HG03095 (cell line): Measurements from ENCODE around the gene BSCL2.
"Not testable (repeated sequence)": the region's sequence is repeated elsewhere in the genome, so short reads cannot be mapped to it uniquely, and the experiment has no call there.

Experiments
- ATAC-seq: cut with Tn5 transposase; IDR thresholded peaks from one replicate; pipeline ENCODE4 v1.9.1; 2021; ENCODE audit warnings: moderate library complexity; ENCODE audit not compliant: unreplicated experiment

Gene BSCL2

DNA sequence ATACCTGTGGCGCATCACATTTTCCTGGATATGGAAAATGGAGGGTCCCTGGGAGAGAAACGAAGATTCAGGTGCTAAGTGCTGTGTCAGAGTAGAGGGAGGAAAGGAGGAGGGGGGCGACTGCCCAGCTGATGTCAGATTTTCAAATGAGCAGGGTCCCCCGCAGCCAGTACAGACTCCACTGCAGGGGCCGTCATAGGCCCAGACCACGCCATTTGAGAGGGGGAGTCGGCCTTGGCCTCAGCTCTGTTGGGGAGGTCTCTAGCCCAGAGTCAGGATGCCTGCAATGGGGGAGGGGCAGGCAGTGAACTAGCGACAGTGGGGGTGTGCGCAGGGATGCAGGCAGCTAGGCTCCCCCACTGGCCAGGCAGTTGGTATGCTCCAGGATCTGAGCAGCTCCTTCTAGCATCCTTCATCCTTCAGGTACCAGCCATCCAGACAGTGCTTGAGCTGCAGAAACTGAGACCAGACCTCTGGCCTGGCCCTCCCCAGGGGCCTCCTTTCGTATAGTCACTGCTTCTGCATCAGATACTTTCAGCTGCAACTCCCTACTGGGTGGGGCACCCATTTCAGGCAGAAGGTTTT is at the start of gene BSCL2, which contains the start of gene GNG3:
Gene BSCL2 (minus strand): TSS at position 148 of the 585 bp plus-strand sequence. CDS start 229 bp downstream, outside the sequence.
Gene GNG3 (plus strand): TSS at position 400 of the 585 bp plus-strand sequence. CDS start 620 bp downstream, outside the sequence.
- no peak for ATAC-seq

DNA sequence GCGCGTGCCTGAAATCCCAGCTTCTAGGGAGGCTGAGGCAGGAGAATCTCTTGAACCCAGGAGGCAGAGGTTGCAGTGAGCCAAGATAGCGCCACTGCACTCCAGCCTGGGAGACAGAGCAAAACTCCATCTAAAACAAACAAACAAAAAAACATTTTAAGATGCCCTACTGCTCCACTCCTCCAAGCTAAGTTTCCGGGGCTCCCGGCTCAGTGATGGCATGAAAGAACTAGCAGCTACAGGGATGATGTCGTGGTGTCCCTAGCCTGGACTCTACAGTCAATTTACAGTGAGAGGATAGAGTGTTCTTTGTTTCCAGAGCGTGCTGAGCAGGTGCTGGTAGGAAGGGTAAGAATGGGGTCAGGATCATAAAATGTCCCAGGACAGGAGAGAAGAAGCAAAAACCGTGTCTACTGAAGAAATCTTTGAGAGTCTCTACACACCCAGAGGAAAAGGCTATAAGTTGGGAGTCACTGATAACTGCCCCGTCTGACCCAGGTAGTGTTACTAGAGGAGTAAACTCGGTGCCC is 47.9 kb upstream of the BSCL2 start:
- no peak for ATAC-seq

DNA sequence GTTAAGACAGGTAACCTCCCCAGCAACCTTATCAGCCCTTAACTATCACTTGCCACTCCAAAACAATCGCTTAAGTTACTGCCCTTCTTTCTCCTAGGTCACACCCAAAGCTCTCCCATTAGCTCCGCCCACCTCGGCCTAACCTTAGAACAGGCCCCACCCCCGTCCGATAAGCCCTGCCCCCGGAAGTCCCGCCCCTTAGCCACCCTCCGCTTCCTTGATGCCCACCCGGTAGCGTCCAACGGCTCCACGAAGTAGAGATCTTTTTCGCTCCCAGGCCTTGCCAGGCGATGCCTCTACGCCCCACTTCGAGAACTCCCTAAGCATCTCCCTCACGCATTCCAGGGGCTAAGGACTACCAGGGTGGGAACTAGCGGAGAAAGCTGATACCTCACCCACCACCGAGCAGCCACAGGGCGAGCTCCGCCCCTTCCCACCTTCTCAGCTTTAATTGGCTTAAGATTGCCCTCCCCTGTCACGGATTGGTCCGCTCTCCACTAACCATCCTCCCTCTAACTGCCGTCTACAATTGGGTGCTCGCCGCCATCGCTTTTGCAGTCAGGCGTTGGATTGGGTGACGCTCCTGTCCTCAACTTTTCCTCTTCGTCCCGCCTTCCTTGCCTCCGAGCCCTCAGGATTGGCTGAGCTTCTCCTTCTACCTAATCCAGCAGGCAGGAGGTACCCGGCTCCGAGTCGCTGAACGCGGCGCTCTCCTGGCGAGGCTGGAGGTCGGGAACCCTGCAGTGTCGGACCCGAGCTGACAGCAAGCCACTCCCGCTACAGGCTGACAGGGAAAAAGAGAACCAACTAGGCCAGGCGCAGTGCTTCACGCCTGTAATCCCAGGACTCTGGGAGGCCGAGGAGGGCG is 46.7 kb upstream of the BSCL2 start, which contains the start of gene ZBTB3:
Gene ZBTB3 (minus strand): TSS at position 425 of the 868 bp plus-strand sequence. CDS start 496 bp downstream, outside the sequence.
- peak; percentile 90 for ATAC-seq

DNA sequence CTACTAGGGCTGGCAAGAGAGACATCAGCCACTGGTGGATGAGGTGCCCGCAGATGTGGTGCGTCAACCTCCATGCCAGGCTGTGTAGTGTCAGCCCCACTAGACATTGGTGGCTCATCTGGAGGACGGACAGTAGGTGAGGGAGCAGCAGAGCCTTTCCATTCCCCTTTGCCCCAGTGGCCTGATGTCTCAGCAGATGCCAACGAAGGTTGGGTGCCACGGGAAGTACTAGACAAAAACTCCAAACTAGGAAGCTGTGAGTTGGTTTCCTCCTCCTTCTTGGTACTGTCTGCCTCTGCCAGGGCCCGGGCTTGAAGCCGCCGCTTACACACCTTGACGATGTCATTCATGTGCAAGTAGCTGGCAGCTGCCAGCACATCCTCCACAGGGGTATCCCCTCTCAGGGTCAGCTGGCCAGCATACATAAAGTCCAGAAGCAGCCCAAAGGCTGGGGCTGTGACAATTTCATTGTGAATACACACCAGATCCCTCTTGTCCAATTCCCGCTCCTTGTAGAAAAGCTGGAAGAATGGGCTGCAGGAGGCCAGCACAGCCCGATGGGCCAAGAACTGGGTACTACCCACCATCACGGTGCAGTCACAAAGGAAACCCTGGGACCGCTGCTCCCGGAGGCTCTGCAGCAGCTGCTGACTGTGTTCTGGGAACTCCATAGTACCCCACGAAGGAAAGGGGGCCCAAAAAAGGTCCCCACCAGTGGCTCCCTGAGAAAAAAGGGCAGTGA is 45.9 kb upstream of the BSCL2 start:
- no peak for ATAC-seq

DNA sequence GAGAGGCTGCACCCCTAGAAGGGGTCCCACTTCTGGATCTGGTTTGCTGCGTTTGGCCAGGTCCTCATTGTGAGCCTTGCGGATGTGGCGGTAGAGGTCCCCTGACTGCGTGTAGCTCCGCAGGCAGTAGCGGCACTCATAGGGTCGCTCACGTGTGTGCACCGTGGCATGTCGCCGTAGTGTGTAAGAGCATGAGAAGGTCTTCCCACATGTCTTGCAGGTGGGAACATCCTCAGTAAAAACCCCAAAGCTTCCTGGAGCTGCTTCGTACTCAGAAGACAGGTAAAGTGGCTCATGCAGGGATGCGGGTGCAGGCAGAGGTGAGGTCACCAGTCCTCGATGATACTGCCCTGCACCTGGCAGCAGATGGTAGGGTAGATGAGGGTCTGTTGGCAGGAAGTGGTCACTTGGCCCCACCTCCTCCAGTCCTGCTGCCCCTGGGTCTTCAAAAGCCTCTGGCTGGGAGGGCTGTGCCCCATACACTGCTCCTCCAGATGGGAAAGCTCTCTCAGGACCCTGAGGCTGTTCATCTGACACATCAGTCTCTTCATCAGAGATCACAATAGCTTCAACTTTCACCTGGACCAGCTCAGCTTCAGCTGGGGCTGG is 45.1 kb upstream of the BSCL2 start:
- no peak for ATAC-seq

DNA sequence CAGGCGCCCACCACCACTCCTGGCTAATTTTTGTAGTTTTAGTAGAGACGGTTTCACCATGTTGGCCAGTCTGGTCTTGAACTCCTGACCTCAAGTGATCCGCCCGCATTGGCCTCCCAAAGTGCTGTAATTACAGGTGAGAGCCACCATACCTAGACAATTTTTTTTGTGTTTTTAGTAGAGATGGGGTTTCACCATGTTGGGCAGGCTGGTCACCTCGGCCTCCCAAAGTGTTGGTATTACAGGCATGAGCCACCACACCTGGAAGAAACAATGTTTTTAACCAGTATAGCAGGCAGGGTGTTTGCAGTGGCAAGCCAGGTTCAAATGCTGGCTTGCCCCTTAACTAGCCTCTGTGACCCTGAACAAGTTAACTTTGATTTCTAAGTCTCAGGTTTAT is 42.7 kb upstream of the BSCL2 start:
- ATAC-seq = not testable (repeated sequence)

DNA sequence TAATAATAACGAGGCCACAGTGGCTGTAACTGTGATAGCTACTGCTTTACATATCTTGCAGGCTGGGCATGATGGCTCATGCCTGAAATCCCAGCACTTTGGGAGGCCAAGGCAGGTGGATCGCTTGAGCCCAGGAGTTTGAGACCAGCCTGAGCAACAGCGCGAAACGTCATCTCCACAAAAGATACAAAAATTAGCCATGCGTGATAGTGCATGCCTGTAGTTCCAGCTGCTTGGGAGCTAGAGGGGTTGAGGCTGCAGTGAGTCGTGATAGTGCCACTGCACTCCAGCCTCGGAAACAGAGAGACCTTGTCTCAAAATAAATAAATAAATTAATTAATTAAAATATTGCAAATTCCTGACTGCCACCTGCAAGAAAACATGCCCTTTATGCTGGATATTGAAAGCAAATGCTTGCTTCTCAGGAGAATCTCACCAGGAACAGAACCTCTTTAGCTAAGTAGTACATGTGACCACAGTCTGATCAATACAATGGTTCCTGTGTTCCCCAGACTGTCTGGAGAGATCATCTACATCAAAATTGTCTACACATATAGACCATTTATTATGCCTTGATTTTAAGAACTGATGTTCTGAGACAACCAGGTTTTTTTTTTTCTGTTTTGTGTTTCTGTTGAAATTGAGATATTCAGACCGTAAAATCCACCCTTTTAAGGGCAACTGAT is 40.4 kb upstream of the BSCL2 start:
- ATAC-seq = no peak

DNA sequence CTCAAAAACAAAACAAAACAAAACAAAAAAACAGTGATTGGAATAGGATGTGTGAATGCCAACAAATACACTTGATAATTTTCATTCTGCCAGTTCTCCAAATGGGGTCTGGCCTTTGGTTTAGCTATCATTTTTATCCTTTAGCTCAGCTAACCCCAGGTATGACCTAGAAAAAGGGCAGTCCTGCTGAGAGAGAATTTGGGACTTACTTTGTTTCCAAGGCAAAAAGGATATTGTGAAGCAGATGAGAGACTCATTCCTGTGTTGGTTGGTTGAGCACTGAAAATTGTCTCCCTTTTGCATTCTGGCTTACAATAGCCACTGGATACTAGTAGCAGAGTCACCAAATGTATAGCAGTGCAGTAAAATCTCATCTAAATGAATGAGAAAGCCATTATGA is 30.0 kb upstream of the BSCL2 start:
- ATAC-seq = no peak

DNA sequence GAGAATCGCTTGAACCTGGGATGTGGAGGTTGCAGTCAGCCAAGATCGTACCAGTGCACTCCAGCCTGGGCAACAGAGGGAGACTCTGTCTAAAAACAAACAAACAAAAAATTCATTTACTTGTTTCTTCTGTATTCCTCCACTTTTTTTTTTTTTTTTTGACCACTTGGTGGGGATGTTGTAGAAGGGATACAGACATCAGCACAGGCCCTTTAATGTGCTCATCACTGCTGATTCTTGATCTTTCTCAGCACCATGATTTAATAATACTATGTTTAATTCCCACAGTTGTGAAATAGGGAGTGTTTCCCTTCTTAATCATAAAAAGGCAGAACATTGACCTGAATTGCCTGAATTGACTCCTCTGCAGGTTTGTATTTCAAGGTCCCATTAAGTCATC is 25.6 kb upstream of the BSCL2 start:
- ATAC-seq = no peak

DNA sequence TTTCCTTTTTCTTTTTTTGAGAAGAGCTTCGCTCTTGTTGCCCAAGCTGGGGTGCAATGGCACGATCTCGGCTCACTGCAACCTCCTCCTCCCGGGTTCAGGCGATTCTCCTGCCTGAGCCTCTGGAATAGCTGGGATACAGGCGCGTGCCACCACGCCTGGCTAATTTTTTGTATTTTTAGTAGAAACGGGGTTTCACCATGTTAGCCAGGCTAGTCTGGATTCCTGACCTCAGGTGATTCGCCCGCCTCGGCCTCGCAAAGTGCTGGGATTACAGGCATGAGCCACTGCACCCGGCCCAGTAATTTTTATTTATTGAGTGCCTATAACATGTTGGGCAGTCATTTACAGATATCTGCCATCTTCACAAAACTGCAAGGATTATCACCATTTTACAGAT is 22.9 kb upstream of the BSCL2 start:
- ATAC-seq = not testable (repeated sequence)

DNA sequence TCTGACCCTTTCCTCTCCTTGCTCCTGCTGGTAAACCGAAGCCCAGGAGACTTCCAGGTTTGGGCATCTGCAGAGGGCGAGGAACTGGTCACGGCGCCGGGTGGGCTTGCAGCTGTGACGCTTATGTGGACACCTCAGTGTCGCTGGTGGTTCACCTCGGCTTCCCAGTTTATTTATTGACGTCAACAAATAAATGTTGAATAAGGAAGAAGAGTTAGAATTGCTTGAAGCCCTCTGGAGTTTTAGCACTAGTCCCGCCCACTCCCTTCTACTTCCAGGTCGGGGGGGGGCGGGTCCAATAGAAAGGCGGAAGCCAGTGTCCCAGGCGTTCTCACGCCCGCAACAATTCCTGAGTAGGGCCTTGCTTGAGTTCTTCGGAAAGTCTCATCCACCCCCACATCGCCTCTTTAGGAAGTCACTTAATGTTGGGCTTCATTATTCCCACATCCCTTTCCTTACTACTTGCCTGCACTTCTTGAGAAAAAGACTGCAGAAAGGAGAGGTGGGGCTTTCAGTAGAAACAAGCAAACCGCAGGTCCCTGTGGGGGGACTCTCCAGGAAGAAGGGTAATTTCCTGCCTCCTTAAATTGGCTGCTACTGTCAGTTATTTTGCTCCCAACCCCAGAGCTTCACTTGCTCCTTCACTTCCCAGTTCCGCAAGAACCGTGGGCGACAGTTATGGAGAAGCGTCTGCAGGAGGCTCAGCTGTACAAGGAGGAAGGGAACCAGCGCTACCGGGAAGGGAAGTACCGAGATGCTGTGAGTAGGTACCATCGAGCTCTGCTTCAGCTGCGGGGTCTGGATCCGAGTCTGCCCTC is 21.2 kb upstream of the BSCL2 start, which contains the start of gene TTC9C:
Gene TTC9C (plus strand): TSS at position 316 of the 818 bp plus-strand sequence. CDS start 363 bp downstream, at position 679.
- ATAC-seq = peak; percentile 20

DNA sequence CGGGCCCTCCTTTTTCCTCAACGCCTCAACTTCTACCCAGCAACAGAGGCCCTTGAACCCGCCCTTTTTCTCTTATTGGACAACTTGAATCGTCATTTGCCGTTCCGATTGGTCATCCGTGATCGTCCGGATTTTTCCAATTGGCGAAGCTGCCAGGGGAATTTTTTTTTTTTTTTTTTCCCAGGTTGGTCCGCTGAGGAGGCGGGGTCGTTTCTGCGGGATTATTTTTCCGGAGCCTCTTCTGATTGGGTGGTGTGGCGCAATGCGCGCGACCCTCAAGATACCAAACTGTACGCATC is 20.6 kb upstream of the BSCL2 start:
- ATAC-seq = peak; percentile 47

DNA sequence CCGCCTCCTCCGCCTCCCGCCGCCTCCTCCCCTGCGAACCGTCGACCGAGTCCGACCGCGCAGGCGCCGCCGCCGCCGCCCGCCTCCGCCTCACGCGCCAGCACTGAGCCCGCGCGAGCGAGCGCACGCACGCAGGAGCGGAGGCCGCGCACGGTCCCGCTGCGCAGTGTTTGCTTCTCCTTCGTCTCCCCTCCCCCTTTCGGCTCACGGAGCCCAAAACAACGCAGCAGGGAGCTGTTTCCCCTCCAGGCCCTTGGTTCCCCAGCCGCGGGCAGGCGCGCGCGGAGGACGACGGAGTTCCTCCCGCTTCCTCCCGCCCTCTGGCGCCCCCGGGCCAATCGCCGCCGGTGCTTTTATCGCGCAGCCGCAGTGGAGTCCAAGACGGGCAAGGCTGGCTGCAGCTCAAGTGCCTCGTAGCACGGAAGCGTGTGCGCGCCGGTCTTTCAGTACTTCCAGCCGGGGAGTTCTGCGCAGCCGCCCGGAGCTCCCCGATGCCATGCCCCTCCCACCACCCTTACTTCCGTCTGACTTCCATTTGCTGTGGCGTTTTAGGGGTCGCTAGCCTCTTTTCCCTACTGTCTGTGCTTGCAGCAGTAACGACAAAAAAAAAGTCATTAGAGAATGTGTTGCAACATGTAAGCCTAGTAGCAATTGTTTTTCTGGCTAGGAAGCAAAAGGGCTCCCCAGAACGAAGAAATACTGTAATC is 20.1 kb upstream of the BSCL2 start, which contains the start of gene HNRNPUL2:
Gene HNRNPUL2 (minus strand): TSS at position 293 of the 707 bp plus-strand sequence. CDS start 301 bp downstream, outside the sequence.
- peak; percentile 62 for ATAC-seq

DNA sequence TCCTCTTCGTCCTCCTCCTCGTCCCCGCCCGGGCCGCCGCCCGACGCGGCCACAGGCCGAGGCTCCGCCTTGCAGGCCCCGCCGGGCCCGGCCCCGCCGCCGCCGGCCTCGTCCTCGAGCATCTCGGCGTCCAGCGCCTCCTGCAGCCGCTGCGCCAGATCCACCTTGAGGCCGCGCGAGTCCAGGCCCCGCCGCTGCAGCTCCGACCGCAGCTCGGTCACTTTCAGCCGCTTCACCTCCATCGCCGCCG is 19.6 kb upstream of the BSCL2 start:
- peak; percentile 3 for ATAC-seq

DNA sequence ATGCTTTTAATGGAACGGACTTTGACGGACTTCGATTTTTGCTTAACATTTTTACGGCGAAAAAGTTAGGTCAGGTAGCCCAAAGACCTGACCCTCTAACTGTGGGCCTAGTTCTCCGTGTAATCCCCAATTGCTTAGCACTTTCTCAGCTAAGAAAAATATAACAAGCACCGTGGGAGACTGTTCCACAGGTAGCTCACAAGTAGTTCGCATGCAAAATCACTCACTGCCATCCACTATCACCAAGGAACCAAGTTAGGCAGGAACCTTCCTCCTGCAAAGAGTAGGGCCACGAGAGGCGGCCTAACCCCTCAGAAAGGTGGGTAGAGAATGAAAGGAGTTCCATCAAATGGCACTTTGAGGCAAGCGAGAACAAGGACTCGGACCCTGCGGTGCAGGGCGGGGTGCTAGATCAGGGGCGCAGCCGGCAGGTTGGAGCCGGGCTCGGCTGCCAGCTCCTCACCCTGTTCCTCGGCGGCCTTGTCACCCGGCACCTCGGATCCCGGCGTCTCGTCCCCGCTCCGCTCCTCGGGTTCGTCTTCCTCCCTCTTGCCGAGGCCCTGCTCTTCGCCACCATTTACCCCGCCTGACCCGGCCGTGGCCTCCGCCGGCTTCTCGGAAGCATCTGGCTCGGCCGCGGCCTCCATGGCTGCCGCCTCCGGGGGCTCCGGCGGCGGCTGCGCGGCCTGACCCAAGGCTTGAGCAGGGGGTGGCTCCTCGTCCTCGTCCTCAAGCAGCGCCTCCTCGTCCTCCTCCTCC is 19.1 kb upstream of the BSCL2 start:
- no peak for ATAC-seq

DNA sequence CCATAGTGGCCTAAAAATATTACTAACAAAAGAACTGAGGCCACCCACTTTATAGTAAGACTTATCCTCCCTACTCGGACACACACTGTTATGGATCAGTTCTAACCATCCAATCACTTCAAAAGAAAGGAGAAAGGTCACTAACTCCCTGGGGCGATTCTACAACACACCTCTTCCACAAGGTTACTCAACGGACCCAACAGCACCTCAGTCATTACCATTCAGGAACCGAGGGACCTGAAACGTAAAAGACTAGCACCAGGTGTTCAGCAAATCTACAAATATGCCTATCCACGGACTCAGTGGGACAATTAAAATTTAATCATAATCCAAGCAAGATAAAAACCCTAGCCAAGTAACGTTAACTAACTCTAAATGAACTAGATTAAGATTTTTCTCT is 18.4 kb upstream of the BSCL2 start:
- no peak for ATAC-seq

DNA sequence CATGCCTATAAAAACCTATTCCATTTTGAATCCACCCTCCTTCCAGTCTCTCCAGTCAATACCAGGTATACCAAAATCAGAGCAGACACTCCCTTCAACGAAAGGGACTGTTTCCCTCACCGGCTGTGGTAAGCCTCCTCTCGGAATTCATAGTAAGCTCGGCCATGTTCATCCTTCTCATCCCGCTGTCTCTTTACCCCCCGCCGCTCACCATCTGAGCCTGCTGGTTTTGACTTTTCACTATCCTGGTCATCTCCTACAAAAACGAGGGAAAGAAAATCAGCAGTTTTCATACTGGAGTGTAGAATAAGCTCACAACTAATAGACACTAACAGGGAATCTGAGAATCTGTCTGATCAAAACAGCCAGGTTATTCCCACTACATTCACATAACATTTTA is 16.9 kb upstream of the BSCL2 start:
- ATAC-seq = no peak

DNA sequence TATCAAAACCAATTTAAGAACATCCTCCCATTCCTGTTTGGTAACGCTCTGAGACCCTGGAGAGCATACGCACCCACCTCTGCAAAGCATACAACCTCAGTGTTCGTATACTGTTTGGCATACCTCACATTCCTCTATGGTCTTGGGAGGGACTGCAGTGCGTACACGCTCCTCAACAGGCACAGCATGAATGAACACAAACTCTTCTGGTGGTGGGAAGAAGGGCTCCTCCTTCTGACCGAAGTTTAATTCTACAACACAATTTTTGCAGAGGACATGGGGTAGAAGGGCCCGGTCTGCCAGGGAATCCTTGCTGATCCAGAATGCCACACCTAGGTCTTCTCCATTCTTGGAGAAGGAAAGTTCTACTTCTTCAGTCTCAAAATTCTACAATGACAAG is 14.8 kb upstream of the BSCL2 start:
- ATAC-seq = no peak
